HG02852 (cell line): ENCODE data around the gene MAP2K3.
"Not testable (repeated sequence)": the region's sequence is repeated elsewhere in the genome, so short reads cannot be mapped to it uniquely, and the experiment has no call there.

Experiments
- ATAC-seq: cut with Tn5 transposase; IDR thresholded peaks from one replicate; pipeline ENCODE4 v1.9.1; 2021; ENCODE audit warnings: mild to moderate bottlenecking, moderate library complexity; ENCODE audit not compliant: unreplicated experiment

MAP2K3 gene

GRCh38 chr17:21349358-21350050, 65.0 kb downstream of the MAP2K3 start:
- not testable (repeated sequence) for ATAC-seq

DNA sequence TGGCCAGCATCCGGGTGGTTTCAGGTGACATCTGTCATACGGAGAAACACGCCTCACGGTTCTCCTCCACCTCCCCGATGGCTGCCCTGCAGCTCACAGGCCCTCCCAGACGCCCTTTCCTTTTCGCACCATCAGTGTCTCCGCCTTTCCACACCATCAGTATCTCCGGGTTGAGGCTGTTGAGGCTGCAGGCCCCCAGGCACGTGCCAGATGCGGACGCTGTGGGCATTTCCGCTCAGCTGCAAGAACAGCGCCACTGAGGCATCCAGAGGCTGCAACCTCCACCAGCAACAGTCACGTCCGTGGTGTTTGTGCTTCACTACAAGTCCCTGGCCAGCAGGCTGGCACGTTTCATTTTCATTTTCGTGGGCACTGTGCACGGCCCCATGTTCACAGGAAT, 66.0 kb downstream of the MAP2K3 start:
- not testable (repeated sequence) for ATAC-seq

DNA sequence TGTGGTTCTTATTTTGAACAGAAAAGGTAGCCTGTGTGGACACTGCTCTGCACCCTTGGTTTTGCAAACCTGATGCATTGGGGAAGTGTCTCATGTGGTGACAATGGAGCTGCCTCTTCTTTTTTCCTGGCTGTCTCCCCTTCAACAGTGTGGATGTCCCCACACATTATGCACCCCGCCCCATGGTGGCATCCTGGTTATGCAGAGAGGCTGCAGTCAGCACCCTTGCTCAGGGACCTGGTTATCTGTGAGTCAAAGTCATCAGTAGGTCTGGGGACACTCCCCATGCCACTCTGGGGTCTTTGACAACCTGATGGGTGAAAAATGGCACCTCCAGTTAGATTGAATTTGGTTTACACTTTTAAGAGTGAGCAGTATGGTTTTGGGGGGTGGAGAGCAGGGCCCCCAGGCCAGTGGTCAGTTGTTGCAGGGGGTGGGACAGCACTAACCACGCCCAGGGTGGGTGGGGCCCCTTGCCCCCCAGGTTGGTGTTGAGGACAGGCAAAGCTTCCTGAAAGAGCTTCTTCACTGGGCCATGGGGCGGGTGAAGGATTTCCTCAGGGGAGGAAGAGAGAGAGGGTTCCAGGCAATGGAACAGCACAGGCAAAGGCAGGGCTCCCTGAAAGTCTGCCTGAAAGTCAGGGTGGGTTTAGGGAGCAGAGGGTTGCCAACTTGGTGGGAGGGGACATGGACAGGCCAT, 67.0 kb downstream of the MAP2K3 start:
- ATAC-seq: no peak

GRCh38 chr17:21352221-21352980, 67.9 kb downstream of the MAP2K3 start:
- ATAC-seq: no peak

DNA sequence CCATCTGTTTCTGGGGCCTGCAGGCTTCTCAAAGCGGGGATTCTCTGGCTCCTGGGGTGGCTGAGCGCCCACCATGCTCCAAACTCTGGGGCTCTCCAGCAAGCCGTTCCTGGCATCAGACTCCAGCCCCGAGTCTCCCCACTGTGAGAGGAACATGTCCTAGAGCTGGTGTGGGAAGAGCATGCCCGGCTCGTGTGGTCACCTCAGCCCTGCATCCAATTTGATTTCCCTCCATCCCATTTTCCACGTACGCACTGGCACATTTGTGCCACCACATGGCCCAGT, 68.4 kb downstream of the MAP2K3 start:
- no peak for ATAC-seq

DNA sequence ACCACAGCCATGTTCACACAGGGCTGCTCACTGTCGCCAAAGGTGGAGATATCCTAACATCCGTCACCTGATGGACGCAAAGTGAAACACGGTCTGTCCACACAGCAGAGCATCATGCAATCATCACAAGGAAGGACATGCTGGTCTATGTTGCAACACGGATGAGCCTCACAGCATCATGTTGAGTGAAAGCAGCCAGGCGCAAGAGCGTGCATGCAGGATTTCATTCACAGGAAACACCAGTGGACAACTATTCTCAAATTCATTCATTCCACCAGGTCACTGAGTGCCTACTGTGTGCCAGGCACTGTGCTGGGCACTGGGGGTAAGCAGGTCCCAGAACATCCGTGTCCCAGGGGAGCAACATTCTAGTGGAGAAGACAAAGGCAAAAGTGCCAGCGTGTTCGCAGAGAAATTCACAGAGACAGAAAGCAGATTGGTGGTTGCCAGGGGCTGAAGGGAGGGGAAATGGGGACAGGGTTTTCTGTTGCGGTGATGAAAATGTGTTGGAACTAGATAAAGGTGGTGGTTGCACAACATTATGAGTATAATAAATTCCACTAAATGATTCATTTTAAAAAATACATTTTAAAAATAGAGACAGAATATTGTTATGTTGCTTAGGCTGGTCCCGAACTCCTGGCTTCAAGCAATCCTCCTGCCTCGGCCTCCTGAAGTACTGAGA, 69.0 kb downstream of the MAP2K3 start:
- no peak for ATAC-seq

DNA sequence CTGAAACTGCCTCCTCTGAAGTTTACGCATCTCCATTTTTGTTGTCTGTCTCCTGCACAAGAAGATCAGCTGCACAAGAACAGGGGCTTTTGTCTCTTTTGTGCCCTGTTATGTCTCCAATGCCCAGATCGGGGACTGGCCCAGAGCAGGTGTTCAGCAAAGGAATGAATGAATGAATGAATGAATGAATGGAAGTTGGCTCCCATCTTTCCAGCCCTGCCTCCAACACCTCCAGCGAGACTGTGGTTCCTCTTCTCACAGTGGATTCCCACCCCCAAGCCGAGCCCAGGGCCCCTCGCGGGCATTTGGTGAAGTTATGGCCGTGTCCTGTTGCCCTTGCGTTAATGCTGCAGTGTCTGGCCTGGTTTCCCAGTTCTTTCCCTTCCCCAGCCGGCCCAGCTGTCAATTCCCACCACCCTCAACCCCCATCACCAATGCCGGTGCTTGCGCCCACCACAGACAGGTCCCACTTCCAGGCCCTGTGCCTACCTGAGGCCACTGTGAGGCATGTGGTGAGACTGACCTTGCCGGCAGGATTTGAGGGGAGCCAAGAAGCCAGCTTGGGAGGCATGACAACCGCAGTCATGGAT, 70.4 kb downstream of the MAP2K3 start:
- no peak for ATAC-seq

GRCh38 chr17:21355586-21355985, 71.1 kb downstream of the MAP2K3 start:
- ATAC-seq: no peak

DNA sequence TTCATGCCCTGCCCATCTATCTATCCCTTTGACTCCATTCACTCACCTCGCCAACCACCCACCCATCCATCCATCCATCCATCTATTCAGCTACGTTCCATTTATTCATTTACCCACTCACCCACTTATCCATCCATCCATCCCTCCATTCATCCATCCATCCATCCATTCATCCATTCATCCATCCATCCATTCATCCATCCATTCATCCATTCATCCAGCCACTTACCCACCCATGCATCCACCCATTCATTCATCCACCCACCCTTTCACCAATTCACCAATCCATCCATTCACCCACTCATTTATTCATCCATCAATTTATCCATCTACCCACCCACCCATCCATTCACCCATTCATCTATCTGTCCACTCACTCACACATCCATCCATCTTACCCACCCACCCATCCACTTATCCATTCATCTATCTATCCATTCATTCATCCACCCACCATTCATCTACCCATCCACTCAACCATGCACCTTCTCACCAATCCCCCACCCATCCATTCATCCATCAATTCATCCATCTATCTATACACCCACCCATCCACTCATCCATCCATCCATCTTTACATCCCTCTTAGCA, 72.1 kb downstream of the MAP2K3 start:
- no peak for ATAC-seq

- ATAC-seq: no peak
These were observed 72.8 kb downstream of the MAP2K3 start for GRCh38 chr17:21357281-21357680.

- no peak for ATAC-seq
These were observed 73.5 kb downstream of the MAP2K3 start for GRCh38 chr17:21357696-21358656.

GRCh38 chr17:21358682-21359482, 74.4 kb downstream of the MAP2K3 start:
- ATAC-seq: no peak

DNA sequence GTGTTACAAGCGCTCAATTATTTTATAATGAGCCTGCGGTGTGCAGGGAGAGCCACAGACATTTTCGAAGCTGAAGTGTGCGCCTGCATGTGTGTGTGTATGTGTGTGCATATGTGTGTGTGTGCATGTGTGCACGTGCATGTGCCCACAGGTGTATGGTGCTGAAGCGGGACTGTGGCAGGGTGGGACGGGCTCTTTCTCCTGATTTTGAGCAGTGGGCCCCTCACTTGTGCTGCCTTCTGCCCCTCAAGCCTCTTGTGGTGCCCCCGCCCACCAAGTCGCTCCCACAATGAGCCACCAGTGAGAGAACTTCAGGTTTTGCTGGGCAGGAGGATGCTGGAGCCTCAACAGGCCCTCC, 75.0 kb downstream of the MAP2K3 start:
- ATAC-seq: no peak

- ATAC-seq: no peak
These were observed 75.5 kb downstream of the MAP2K3 start for GRCh38 chr17:21360048-21360447.

DNA sequence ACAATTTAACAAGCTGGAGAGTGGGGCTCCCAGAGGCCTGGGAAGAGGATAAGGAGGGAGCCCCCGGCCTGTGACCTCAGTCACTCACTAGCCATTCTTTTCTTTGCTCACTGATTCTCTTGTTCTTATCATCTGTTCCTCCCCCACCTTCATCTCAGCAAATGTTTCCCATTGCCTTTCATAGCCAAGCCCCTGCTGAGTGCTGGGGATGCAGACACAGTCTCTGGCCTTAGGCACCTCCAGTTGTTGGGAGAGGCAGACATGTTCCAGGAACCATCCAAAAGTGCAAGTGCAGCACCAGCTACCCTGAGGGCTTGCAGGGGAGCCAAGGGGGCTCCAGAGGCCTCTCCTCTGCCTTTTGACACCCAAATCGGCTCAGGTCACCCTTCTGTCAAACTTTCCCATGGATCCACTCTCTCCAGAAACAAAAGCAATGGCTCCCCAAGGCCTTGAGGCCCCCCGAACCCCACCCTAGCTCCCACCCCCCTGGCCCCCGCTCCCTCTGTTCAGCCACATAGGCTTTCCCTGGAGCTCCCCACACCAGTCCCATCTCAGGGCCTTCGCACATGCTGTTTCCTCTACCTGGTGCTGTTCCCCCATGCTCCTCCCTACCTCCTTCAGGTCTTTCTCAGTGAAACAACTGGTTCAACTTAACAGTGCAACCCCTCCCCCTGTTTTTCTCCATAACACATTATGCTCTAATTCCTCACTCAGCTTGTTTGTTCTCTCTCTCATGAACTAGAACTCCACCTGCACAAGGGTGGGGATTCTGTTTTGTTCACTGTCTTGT, 76.7 kb downstream of the MAP2K3 start:
- ATAC-seq: no peak

DNA sequence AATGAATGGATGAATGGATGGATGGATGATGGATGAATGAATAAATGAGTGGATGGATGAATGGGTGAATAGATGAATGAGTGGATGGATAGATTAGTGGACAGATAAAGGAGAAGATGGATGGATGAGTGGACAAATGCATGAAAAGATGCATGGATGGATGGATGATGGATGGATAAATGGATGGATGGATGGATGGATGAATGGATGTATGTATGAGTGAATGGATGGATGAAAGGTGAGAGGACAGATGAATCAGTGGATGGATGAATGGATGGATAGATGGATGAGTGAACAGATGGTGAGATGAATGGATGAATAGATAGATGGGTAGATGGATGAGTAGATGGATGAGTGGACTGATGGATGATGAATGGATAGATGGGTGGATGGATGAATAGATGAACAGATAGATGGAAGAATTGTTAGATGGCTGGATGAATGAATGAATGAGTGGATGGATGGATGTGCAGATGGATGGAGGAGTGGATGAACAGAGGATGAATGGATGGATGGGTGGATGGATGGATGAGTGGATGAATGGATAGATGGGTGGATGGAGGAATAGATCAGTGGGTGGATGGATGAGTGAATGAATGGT, 77.9 kb downstream of the MAP2K3 start:
- no peak for ATAC-seq

- no peak for ATAC-seq
These were observed 79.5 kb downstream of the MAP2K3 start for GRCh38 chr17:21363776-21364642.
